Activated naive CD4-positive, alpha-beta T cell treated with anti-CD3 and anti-CD28 coated beads, Interleukin-2, amount 50 U/mL, for 72 hours (primary cell): ENCODE measurements around the gene CLPTM1L. TPM values are rescaled to one million over a fixed set of nuclear protein-coding genes. Genes with fewer than 3 reads are reported as not detected.
"Not testable (repeated sequence)": the region's sequence is repeated elsewhere in the genome, so short reads cannot be mapped to it uniquely, and the experiment has no call there.

Source experiments
- ATAC-seq, 2 donors: fragments of 150-1000 bp; cut with Tn5 transposase; 2 replicates each; pipeline ENCODE4 v1.10.0; 2021; ENCODE audit warnings: mild to moderate bottlenecking in 2 of 2, moderate library complexity in 2 of 2
- DNase-seq, 2 donors: peaks; one replicate each; pipeline ENCODE4 v3.0.0; 2021 to 2022; ENCODE audit warnings: low spot score in 2 of 2
- H3K27ac Mint-ChIP-seq, 2 donors: one replicate each; pipeline ENCODE4 v1.8.0; 2022; ENCODE audit warnings: mild to moderate bottlenecking in 2 of 2, mixed read lengths in 2 of 2
- H3K36me3 Mint-ChIP-seq, 2 donors: one replicate each; pipeline ENCODE4 v1.8.0; 2022; ENCODE audit warnings: mixed read lengths in 2 of 2
- H3K9me3 Mint-ChIP-seq, 2 donors: one replicate each; pipeline ENCODE4 v1.8.0; 2022; ENCODE audit warnings: mixed read lengths in 2 of 2
- total RNA-seq, 2 donors: library from RNA; stranded (reverse); gene quantifications; one replicate each; pipeline ENCODE4 v1.2.3, GENCODE V29; 2022

The CLPTM1L gene
- total RNA-seq, 2 donors from 2014 or later: 44.8 to 67.9 TPM

DNA sequence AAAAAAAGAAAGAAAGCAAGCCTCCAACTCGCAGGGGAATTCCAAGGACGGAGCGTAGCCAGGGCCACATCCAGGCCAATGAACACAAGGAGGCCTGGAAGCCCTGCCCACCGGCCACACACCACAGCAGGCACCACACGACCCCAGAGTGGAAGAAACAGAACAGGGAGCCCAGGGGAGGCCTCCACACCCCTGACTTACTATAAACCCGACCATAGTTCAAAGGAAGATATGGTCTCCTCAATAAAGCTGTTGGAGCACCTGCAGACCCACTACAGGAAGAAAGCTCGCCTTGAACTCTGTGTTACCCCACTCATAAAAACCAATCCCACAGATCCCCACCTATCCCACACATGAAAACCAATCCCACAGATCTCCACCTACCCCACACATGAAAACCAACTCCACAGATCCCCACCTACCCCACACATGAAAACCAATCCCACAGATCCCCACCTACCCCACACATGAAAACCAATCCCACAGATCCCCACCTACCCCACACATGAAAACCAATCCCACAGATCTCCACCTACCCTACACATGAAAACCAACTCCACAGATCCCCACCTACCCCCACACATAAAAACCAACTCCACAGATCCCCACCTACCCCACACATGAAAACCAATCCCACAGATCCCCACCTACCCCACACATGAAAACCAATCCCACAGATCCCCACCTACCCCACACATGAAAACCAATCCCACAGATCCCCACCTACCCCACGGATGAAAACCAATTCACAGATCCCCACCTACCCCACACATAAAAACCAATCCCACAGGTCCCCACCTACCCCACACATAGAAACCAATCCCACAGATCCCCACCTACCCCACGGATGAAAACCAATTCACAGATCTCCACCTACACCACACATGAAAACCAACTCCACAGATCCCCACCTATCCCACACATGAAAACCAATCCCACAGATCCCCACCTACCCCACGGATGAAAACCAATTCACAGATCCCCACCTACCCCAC is 69.2 kb downstream of the CLPTM1L start:
- DNase-seq, H3K9me3 Mint-ChIP-seq, H3K27ac Mint-ChIP-seq, ATAC-seq: not testable (repeated sequence)
- peaks cover 0 to 15% of the 10 kb centered on the region in 2 donors for H3K36me3 Mint-ChIP-seq

DNA sequence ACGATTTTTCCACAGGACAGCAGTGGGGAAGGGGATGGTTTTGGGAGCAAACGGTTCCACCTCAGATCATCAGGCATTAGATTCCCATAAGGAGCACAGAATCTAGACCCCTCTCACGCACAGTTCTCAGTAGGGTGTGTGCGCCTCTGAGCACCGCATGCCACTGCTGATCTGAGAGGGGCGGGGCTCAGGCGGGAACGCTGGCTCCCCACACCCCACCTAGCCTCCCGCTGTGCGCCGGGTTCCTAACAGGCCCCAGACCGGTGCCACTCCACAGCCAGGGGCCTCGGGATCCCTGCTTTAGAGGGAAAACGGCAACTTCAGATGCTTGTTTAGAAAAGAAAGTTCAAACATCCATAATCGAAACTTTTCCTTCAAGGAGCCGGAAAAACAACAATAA is 70.4 kb downstream of the CLPTM1L start:
- ATAC-seq (no peak), DNase-seq (no peak)
- Mint-ChIP-seq H3K9me3 (no peaks in the 10 kb centered on the region), H3K27ac (no peak overlapping the region), H3K36me3 (peaks cover 0 to 15% of the 10 kb centered on the region in 2 donors)

DNA sequence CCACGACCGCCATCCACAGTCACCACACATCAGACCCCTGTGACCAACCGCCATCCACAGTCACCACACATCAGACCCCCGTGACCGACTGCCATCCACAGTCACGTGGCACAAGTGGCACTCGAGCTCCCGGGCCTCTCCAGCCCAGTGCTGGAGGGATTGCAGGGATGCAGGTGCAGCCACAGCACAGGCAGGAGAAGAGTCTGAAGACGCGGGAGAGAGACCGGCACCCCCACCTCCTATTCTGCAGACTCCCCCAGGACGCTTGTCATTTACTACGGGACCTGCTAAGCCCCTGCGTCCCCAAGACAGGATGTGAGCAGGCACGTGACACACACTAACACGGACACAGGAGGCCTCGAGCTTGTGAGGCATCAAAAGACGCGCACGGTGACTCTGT is 71.2 kb downstream of the CLPTM1L start:
- DNase-seq: no peak
- Mint-ChIP-seq H3K27ac (no peak overlapping the region), H3K36me3 (peaks cover 0 to 13% of the 10 kb centered on the region in 2 donors), H3K9me3 (no peaks in the 10 kb centered on the region)
- ATAC-seq: no peak

DNA sequence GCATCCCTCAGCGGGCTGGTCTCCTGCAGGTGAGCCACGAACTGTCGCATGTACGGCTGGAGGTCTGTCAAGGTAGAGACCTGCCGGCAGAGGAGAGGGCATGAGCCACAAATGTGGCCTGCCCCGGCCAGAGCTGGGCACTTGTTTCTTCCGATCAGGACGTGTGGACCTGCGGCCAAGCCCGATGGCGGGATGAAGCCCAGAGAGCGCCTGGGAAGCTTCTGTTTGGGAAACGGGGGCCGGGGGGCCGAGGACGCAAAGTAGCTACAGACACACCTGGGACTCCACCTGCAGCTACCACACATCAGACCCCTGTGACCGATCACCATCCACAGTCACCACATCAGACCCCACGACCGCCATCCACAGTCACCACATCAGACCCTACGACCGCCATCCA is 72.7 kb downstream of the CLPTM1L start:
- Mint-ChIP-seq H3K27ac (no peak overlapping the region), H3K9me3 (no peaks in the 10 kb centered on the region), H3K36me3 (peaks cover 0 to 4% of the 10 kb centered on the region in 2 donors)
- ATAC-seq (no peak), DNase-seq (no peak)

DNA sequence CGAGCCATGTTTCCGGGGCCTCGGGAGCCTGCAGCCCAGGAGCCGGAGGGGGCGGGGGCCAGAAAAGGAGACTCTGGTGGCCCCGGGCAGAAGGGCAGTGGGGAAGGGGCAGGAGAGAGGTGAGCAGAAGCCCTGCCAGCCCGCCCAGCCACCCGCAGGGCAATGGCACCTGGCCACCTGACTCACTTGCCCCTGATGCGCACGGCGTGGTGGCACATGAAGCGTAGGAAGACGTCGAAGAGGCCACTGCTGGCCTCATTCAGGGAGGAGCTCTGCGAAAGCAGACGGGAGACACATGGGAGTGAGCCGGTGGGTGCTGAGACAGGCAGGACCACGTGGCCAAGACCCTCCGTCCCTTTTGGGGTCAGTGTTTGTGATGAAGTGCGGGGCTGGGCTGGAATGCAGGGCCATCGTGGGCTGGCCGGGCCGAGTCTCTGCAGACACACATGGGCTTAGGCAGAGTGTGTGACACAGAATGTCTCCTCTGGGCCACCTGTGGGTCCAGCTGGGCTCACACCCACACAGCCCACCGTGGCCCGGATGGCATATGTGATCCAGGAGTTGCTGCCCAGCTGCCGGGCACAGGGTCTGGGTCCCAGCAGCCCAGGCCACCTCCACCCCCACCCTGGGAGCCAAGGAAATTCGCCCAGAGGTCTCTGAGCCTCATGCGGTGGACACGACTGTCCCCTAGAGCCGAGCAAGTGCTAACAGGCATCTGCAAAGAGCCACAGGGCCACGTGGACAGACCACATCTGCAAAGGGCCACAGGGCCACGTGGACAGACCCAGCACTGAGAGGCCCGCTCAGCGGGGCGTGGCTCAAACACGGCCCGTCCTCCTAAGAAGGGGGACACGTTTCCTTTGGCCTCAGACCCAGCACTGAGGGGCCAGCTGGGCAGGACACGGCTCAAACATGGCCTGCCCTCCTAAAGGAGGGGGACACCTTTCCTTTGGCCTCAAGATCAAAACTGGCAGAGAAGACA is 73.7 kb downstream of the CLPTM1L start:
- H3K9me3 Mint-ChIP-seq: no peaks in the 10 kb centered on the region
- H3K36me3 Mint-ChIP-seq: peaks cover 0 to 4% of the 10 kb centered on the region in 2 donors
- ATAC-seq (no peak), DNase-seq (no peak)
- no peak overlapping the region for H3K27ac Mint-ChIP-seq

DNA sequence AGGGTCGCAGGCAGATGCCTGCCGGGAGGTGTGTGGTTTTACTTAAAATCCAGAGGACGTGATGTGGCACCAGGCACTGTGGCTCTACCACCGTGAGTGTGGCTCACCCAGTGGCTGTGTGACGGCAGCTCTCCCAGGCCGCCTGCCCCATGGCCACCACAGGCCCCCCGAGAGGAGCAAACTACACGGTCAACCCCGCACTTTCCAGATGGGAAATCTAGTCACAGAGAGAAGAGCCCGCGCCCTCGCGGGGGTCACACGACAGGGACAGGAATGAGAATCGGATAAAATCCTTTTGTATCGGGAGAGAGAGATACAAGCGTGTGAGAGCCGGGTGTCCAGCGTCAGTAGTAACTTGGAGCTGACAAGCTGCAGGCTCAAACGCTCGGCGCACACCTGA is 74.5 kb downstream of the CLPTM1L start:
- Mint-ChIP-seq H3K9me3 (no peaks in the 10 kb centered on the region), H3K27ac (peak overlapping the region in 1 of 2 donors; percentile 16), H3K36me3 (peaks cover 0 to 4% of the 10 kb centered on the region in 2 donors)
- ATAC-seq (no peak), DNase-seq (no peak)

DNA sequence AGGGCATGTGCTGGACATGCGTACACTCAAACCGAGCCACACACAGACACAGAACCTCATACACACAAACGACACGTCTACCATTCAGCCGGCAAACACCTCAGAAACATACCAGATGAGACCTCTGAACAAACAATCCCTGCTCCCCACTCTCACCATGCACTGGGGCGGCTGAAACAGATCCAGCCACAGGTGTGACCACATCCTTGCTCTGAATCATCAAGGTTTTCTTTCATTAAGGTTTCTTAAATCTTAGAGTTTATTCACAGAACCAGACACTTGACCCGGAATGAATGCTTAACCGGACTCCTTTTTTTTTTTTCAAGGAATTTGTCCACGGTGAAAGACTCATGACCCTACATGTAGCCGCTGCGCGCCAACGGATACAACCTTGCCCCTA is 76.2 kb downstream of the CLPTM1L start:
- ATAC-seq (peak; percentile 97 to 99), DNase-seq (peak in 1 of 2 donors; percentile 44)
- H3K36me3 Mint-ChIP-seq: peaks cover 0 to 5% of the 10 kb centered on the region in 2 donors
- peak overlapping the region in 1 of 2 donors; percentile 16 for H3K27ac Mint-ChIP-seq
- H3K9me3 Mint-ChIP-seq: no peaks in the 10 kb centered on the region

DNA sequence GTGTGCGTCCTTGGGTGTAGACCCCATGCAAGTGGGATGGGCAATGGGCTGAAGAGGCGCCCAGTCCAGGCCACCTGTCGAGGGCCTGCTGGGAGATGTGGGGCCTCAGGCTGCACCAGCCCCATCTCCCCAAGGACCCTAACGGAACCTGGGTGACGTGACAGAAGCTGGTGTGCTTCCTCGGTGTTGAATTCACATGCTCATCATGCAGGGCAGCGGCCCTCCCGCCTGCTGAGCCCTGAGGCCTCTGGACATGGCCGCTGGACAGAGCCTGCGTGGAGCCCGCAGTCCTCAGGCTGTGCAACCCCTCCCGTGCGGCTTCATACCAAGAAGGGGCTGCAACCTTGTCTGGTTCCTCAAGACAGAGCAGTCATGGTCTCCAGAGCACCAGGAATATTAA is 76.8 kb downstream of the CLPTM1L start:
- no peak for ATAC-seq
- DNase-seq: no peak
- Mint-ChIP-seq H3K27ac (no peak overlapping the region), H3K9me3 (no peaks in the 10 kb centered on the region), H3K36me3 (peaks cover 0 to 5% of the 10 kb centered on the region in 2 donors)

Other genes with a start within 250 kb of the CLPTM1L start
- 10 to 100 TPM; 19.5 to 74.7 TPM for gene SLC12A7, start 233.0 kb downstream of the CLPTM1L start, total RNA-seq
- not detected for gene SLC6A19, start 143.5 kb downstream of the CLPTM1L start, total RNA-seq
- not detected for gene SLC6A18, start 119.7 kb downstream of the CLPTM1L start, total RNA-seq
- gene TERT, start 50.0 kb downstream of the CLPTM1L start, total RNA-seq: 10 to 100 TPM in 1 of 2 donors, 1 to 10 TPM in 1; 3.5 to 16.6 TPM
- gene SLC6A3, start 100.3 kb upstream of the CLPTM1L start, total RNA-seq: not detected
- gene LPCAT1, start 178.9 kb upstream of the CLPTM1L start, total RNA-seq: 10 to 100 TPM; 29.2 to 37.6 TPM